ENCODE measurements around the gene STIMATE. TPM values are rescaled to one million over a fixed set of nuclear protein-coding genes. Genes with fewer than 3 reads are reported as not detected.

Gene STIMATE
- total RNA-seq, 1 experiment from 2014 or later: 13.5 TPM

DNA sequence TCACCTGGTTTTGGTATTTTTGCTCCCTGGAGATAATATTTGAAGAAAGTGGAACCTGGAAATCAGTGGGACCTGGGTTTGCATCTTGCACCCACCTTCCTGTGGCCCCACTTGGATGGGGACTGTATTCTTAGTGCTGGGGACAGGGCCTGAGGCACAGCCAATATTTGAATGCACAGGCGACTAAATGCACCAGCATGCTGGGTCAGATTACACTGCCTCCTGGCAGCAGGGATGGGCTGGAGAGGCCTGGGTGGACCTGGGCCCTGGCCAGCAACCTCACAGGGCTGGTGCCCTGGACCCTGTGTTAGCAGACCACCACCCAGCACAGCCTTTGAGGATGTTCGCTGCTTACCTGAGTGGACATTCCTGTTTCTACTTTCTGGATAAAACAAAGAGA is 77.4 kb downstream of the STIMATE start:
- Mint-ChIP-seq H3K27me3 (ENCODE audit: insufficient read depth, unreplicated experiment) (no peaks in the 10 kb centered on the region), H3K27ac (ENCODE audit: unreplicated experiment) (no peak overlapping the region), H3K4me3 (ENCODE audit: unreplicated experiment) (no peak overlapping the region), H3K4me1 (ENCODE audit: low read depth, unreplicated experiment) (peaks cover 6% of the 10 kb centered on the region), H3K9me3 (ENCODE audit: unreplicated experiment) (no peaks in the 10 kb centered on the region), H3K36me3 (ENCODE audit: insufficient read depth, unreplicated experiment) (no peaks in the 10 kb centered on the region)
- BruUV-seq (replicated peaks): no TSS peak
- ChIA-PET CTCF (interaction anchor here (1.0 to 1.2 kb wide), 3 partner anchors 9 to 20 kb away, joined by 3 to 4 read pairs (median 4); no protein-coding TSS in a partner anchor), POLR2A (no interaction called here)
- no peaks in the 10 kb centered on the region for H3K9me3 ChIP-seq
- H3K4me3 ChIP-seq (ENCODE audit: low read depth, low read length): no peak overlapping the region
- no peaks in the 10 kb centered on the region for H3K36me3 ChIP-seq (ENCODE audit: control insufficient read depth, insufficient read depth, low read length)
- TF ChIP-seq, protein P1, sequence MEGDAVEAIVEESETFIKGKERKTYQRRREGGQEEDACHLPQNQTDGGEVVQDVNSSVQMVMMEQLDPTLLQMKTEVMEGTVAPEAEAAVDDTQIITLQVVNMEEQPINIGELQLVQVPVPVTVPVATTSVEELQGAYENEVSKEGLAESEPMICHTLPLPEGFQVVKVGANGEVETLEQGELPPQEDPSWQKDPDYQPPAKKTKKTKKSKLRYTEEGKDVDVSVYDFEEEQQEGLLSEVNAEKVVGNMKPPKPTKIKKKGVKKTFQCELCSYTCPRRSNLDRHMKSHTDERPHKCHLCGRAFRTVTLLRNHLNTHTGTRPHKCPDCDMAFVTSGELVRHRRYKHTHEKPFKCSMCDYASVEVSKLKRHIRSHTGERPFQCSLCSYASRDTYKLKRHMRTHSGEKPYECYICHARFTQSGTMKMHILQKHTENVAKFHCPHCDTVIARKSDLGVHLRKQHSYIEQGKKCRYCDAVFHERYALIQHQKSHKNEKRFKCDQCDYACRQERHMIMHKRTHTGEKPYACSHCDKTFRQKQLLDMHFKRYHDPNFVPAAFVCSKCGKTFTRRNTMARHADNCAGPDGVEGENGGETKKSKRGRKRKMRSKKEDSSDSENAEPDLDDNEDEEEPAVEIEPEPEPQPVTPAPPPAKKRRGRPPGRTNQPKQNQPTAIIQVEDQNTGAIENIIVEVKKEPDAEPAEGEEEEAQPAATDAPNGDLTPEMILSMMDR (IDR thresholded peaks at IDR 0.05; ENCODE audit: insufficient read depth in 1 of 2, low read depth in 1 of 2, low read length in 1 of 2, severe bottlenecking in 1 of 2, unreplicated experiment in 1 of 2): no peak
- no peak for DNase-seq
- intact Hi-C loops (cut with micrococcal nuclease; ENCODE audit: unreplicated experiment): loop anchor here (2.0 kb wide), 1 partner anchor 49 kb away; the partner anchor contains the start of gene NEK4
- no peaks in the 10 kb centered on the region for H3K27me3 ChIP-seq (replicated peaks; ENCODE audit: control insufficient read depth, insufficient read depth, low read length)
- no peaks in the 10 kb centered on the region for H3K4me1 ChIP-seq

DNA sequence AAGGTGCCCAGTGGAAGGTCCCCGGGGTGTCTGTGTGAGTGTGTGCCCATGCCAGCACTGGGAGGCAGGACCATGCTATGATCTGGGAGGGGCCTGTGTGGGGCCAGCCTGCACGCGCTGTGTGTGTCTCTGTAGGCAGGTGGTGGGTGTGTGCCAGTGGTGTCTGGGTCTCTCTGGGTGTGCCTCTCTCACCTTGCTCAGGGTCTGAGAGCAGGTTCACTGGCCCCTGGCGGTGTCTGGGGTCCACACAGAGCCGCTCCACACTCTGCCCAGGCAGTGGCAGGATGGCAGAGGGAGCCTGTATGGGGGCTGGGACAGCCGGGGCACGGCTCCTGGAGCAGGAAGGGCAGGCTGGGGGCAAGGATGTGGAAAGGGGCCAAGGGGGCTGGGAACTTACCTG is 79.5 kb downstream of the STIMATE start:
- H3K4me1 ChIP-seq: no peaks in the 10 kb centered on the region
- intact Hi-C loops (cut with micrococcal nuclease; ENCODE audit: unreplicated experiment): no loop called here
- TF ChIP-seq, protein P1 (IDR thresholded peaks at IDR 0.05; ENCODE audit: insufficient read depth in 1 of 2, low read depth in 1 of 2, low read length in 1 of 2, severe bottlenecking in 1 of 2, unreplicated experiment in 1 of 2): no peak

DNA sequence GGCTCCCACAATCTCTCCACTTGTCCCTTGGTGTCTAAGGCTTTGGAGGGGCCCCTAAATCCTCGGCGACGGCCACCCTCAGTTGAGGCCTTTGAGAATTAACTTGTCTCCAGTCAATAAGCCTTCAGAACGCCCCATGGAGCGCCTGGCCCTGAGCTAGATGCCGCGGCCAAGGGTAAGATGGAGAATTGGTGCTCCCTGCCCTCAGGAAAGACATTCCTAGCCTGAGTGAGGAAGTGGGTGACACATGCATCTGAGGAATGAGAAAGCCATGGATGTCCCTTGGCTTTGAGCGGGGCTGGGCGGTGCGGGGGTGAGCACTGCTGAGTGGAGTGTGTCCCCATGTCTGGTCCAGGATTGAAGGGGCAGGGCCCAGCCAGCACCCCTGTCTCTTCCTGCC is 80.1 kb downstream of the STIMATE start:
- intact Hi-C loops (cut with micrococcal nuclease; ENCODE audit: unreplicated experiment): no loop called here
- Mint-ChIP-seq H3K27ac (ENCODE audit: unreplicated experiment) (no peak overlapping the region), H3K27me3 (ENCODE audit: insufficient read depth, unreplicated experiment) (no peaks in the 10 kb centered on the region), H3K9me3 (ENCODE audit: unreplicated experiment) (no peaks in the 10 kb centered on the region), H3K4me1 (ENCODE audit: low read depth, unreplicated experiment) (peaks cover 6% of the 10 kb centered on the region), H3K36me3 (ENCODE audit: insufficient read depth, unreplicated experiment) (no peaks in the 10 kb centered on the region), H3K4me3 (ENCODE audit: unreplicated experiment) (no peak overlapping the region)
- POLR2A ChIA-PET: no interaction called here
- DNase-seq: no peak
- BruUV-seq (replicated peaks): no TSS peak
- Histone ChIP-seq H3K4me1 (no peaks in the 10 kb centered on the region), H3K4me3 (ENCODE audit: low read depth, low read length) (no peak overlapping the region), H3K36me3 (ENCODE audit: control insufficient read depth, insufficient read depth, low read length) (no peaks in the 10 kb centered on the region), H3K27me3 (replicated peaks; ENCODE audit: control insufficient read depth, insufficient read depth, low read length) (no peaks in the 10 kb centered on the region), H3K9me3 (no peaks in the 10 kb centered on the region)
- TF ChIP-seq, protein P1 (IDR thresholded peaks at IDR 0.05; ENCODE audit: insufficient read depth in 1 of 2, low read depth in 1 of 2, low read length in 1 of 2, severe bottlenecking in 1 of 2, unreplicated experiment in 1 of 2): no peak
- CTCF ChIA-PET: no interaction called here

More for the DNA sequence above, 79.5 kb downstream of the STIMATE start:
- Mint-ChIP-seq H3K27ac (ENCODE audit: unreplicated experiment) (no peak overlapping the region), H3K4me1 (ENCODE audit: low read depth, unreplicated experiment) (peaks cover 6% of the 10 kb centered on the region), H3K36me3 (ENCODE audit: insufficient read depth, unreplicated experiment) (no peaks in the 10 kb centered on the region), H3K4me3 (ENCODE audit: unreplicated experiment) (no peak overlapping the region), H3K27me3 (ENCODE audit: insufficient read depth, unreplicated experiment) (no peaks in the 10 kb centered on the region), H3K9me3 (ENCODE audit: unreplicated experiment) (no peaks in the 10 kb centered on the region)
- no peaks in the 10 kb centered on the region for H3K9me3 ChIP-seq
- H3K36me3 ChIP-seq (ENCODE audit: control insufficient read depth, insufficient read depth, low read length): no peaks in the 10 kb centered on the region
- no peak overlapping the region for H3K4me3 ChIP-seq (ENCODE audit: low read depth, low read length)
- BruUV-seq (replicated peaks): no TSS peak
- H3K27me3 ChIP-seq (replicated peaks; ENCODE audit: control insufficient read depth, insufficient read depth, low read length): no peaks in the 10 kb centered on the region
- ChIA-PET CTCF (no interaction called here), POLR2A (no interaction called here)
- DNase-seq: no peak
